ENCODE results near the gene CLTCL1. TPM values are rescaled to one million over a fixed set of nuclear protein-coding genes. Genes with fewer than 3 reads are reported as not detected.
"Not testable (repeated sequence)": the region's sequence is repeated elsewhere in the genome, so short reads cannot be mapped to it uniquely, and the experiment has no call there.

Gene CLTCL1
- total RNA-seq, 1 donor from 2014 or later: 2.8 TPM

GRCh38 chr22:19176732-19177131, 114.8 kb downstream of the CLTCL1 start:
- no peak for DNase-seq (ENCODE audit: low read depth in 2 of 2)

GRCh38 chr22:19176175-19176643, 115.3 kb downstream of the CLTCL1 start:
- DNase-seq (ENCODE audit: low read depth in 2 of 2): no peak

GRCh38 chr22:19175602-19176174, 115.8 kb downstream of the CLTCL1 start:
- no peak for DNase-seq (ENCODE audit: low read depth in 2 of 2)

GRCh38 chr22:19175026-19175601, 116.4 kb downstream of the CLTCL1 start:
- DNase-seq (ENCODE audit: low read depth in 2 of 2): no peak

- peak; percentile 29 to 56 for DNase-seq (ENCODE audit: low read depth in 2 of 2)
Observed at GRCh38 chr22:19174106-19175025, 117.2 kb downstream of the CLTCL1 start.

GRCh38 chr22:19173047-19174035, 118.2 kb downstream of the CLTCL1 start:
- no peak for DNase-seq (ENCODE audit: low read depth in 2 of 2)

- no peak for DNase-seq (ENCODE audit: low read depth in 2 of 2)
Observed at GRCh38 chr22:19172213-19173046, 119.1 kb downstream of the CLTCL1 start.

GRCh38 chr22:19169947-19170318, 121.6 kb downstream of the CLTCL1 start:
- no peak for DNase-seq (ENCODE audit: low read depth in 2 of 2)

GRCh38 chr22:19169002-19169946, 122.2 kb downstream of the CLTCL1 start:
- DNase-seq (ENCODE audit: low read depth in 2 of 2): no peak

- no peak for DNase-seq (ENCODE audit: low read depth in 2 of 2)
Observed at GRCh38 chr22:19168088-19168890, 123.2 kb downstream of the CLTCL1 start.

- no peak for DNase-seq (ENCODE audit: low read depth in 2 of 2)
Observed at GRCh38 chr22:19167106-19167869, 124.2 kb downstream of the CLTCL1 start.

- DNase-seq (ENCODE audit: low read depth in 2 of 2): no peak
Observed at GRCh38 chr22:19166421-19166820, 125.1 kb downstream of the CLTCL1 start.

- no peak for DNase-seq (ENCODE audit: low read depth in 2 of 2)
Observed at GRCh38 chr22:19164425-19164824, 127.1 kb downstream of the CLTCL1 start.

GRCh38 chr22:19158649-19159048, 132.9 kb downstream of the CLTCL1 start:
- DNase-seq (ENCODE audit: low read depth in 2 of 2): not testable (repeated sequence)

GRCh38 chr22:19156109-19156508, 135.4 kb downstream of the CLTCL1 start:
- not testable (repeated sequence) for DNase-seq (ENCODE audit: low read depth in 2 of 2)

- no peak for DNase-seq (ENCODE audit: low read depth in 2 of 2)
Observed at GRCh38 chr22:19152942-19153883, 138.3 kb downstream of the CLTCL1 start.

Measured in dermis microvascular lymphatic vessel endothelial cell (primary cell).